SK-N-SH (cell line): Measurements from ENCODE around the gene CELSR3. TPM values are rescaled to one million over a fixed set of nuclear protein-coding genes. Genes with fewer than 3 reads are reported as not detected.
A peak's percentile ranks its signal among the peaks of the same experiment; 100 is the strongest.

Experiments
- CTCF ChIA-PET: fragments of 300-600, 350-600 bp; formaldehyde crosslinking; extraction: SDS; loops from one replicate; lab custom pipeline; 2021; lab: Yijun Ruan, JAX
- POLR2A ChIA-PET: fragments of 350-600 bp; sonication (Branson Sonifier 250); formaldehyde crosslinking; extraction: SDS; loops from one replicate; lab custom pipeline; 2020; ENCODE audit warnings: antibody characterized with exemption, inconsistent platforms; lab: Yijun Ruan, JAX
- DNase-seq: peaks from one replicate; pipeline ENCODE4 v3.0.0; 2012
- H2AFZ ChIP-seq: fragments of 200-600 bp; sonication (generic); 2 replicates; pipeline ENCODE4 v1.8.1; 2016; ENCODE audit warnings: antibody characterized with exemption, mild to moderate bottlenecking, low read depth
- H3F3A ChIP-seq: fragments of 200-600 bp; sonication (generic); replicated peaks from 2 replicates; pipeline ENCODE3; 2016; ENCODE audit warnings: antibody characterized with exemption, mild to moderate bottlenecking; ENCODE audit not compliant: insufficient read depth
- H3K27ac ChIP-seq, 2 experiments: fragments of 200-500 bp in 1 of 2; fragments of 200-600 bp in 1 of 2; sonication (Bioruptor generic) in 1 of 2; sonication (generic), shearing (Covaris generic) in 1 of 2; 2 replicates each; pipeline versions ENCODE4 v1.5.1 to v1.6.1; 2014 to 2016; ENCODE audit warnings: low read depth in 2 of 2, inconsistent platforms in 1 of 2, low read length in 1 of 2, mild to moderate bottlenecking in 1 of 2, mixed read lengths in 1 of 2
- H3K27me3 ChIP-seq: fragments of 200-600 bp; sonication (generic), shearing (Covaris generic); 2 replicates; pipeline ENCODE4 v1.6.1; 2016; ENCODE audit warnings: mixed run types; ENCODE audit not compliant: insufficient read depth
- H3K36me3 ChIP-seq, 2 experiments: fragments of 200-500 bp in 1 of 2; fragments of 200-600 bp in 1 of 2; sonication (Bioruptor generic) in 1 of 2; sonication (generic) in 1 of 2; replicated peaks in 1 of 2; 2 replicates each; pipeline versions ENCODE3 to v1.5.1; 2014 to 2016; ENCODE audit warnings: low read length in 1 of 2, mild to moderate bottlenecking in 1 of 2; ENCODE audit not compliant: insufficient read depth in 2 of 2, control insufficient read depth in 1 of 2
- H3K4me1 ChIP-seq, 2 experiments: fragments of 200-500 bp in 1 of 2; fragments of 200-600 bp in 1 of 2; sonication (Bioruptor generic) in 1 of 2; sonication (generic), shearing (Covaris generic) in 1 of 2; 2 replicates each; pipeline versions ENCODE4 v1.5.1 to v1.6.1; 2014 to 2016; ENCODE audit warnings: low read depth in 1 of 2, low read length in 1 of 2, mixed run types in 1 of 2; ENCODE audit not compliant: insufficient read depth in 2 of 2, control insufficient read depth in 1 of 2
- H3K4me2 ChIP-seq: fragments of 200-600 bp; sonication (generic), shearing (Covaris generic); 2 replicates; pipeline ENCODE4 v1.6.1; 2017; ENCODE audit warnings: mixed run types
- H3K4me3 ChIP-seq, 2 experiments: fragments of 200-500 bp in 1 of 2; fragments of 200-600 bp in 1 of 2; sonication (Bioruptor generic) in 1 of 2; sonication (generic), shearing (Covaris generic) in 1 of 2; 2 replicates each; pipeline versions ENCODE4 v1.5.1 to v1.8.1; 2014 to 2016; ENCODE audit warnings: low read depth in 2 of 2, inconsistent platforms in 1 of 2, low read length in 1 of 2, mild to moderate bottlenecking in 1 of 2, mixed read lengths in 1 of 2, moderate library complexity in 1 of 2
- H3K79me2 ChIP-seq: fragments of 200-600 bp; sonication (generic); 2 replicates; pipeline ENCODE4 v1.8.1; 2017; ENCODE audit warnings: mild to moderate bottlenecking; ENCODE audit not compliant: insufficient read depth
- H3K9ac ChIP-seq: fragments of 200-600 bp; sonication (generic); 2 replicates; pipeline ENCODE4 v1.6.1; 2017; ENCODE audit warnings: mixed run types
- H3K9me2 ChIP-seq: fragments of 200-600 bp; sonication (generic); 2 replicates; pipeline ENCODE4 v1.6.1; 2017; ENCODE audit warnings: mixed run types
- H3K9me3 ChIP-seq: fragments of 200-600 bp; sonication (generic); 2 replicates; pipeline ENCODE4 v1.6.1; 2017; ENCODE audit warnings: mixed run types, mild to moderate bottlenecking, moderate library complexity
- H4K20me1 ChIP-seq: fragments of 200-600 bp; sonication (generic); 2 replicates; pipeline ENCODE4 v1.6.1; 2017; ENCODE audit warnings: mild to moderate bottlenecking, mixed run types; ENCODE audit not compliant: insufficient read depth
- MXI1 ChIP-seq: IDR thresholded peaks from 2 replicates; pipeline ENCODE4 v1.6.1; 2012; ENCODE audit warnings: mild to moderate bottlenecking, low read depth, low read length, improper control_type of control experiment
- RCOR1 ChIP-seq: fragments of 150-350 bp; IDR thresholded peaks from 2 replicates; pipeline ENCODE4 v1.6.1; 2017; ENCODE audit warnings: antibody characterized with exemption, low read length
- SIN3A ChIP-seq: IDR thresholded peaks from 2 replicates; pipeline ENCODE4 v1.6.1; 2012; ENCODE audit warnings: low read depth, mild to moderate bottlenecking, low read length, moderate library complexity, borderline replicate concordance
- TAF1 ChIP-seq: IDR thresholded peaks from 2 replicates; pipeline ENCODE4 v1.6.1; 2012; ENCODE audit warnings: low read depth, mild to moderate bottlenecking, low read length, moderate library complexity, borderline replicate concordance
- TEAD4 ChIP-seq: IDR thresholded peaks from 2 replicates; pipeline ENCODE4 v1.4.0; 2012; ENCODE audit warnings: mild to moderate bottlenecking, borderline replicate concordance; ENCODE audit not compliant: insufficient read depth
- YY1 ChIP-seq: IDR thresholded peaks from 2 replicates; pipeline ENCODE4 v1.4.0; 2012; ENCODE audit warnings: low read depth, mild to moderate bottlenecking
- WGBS: methylation state at CpG from one replicate; pipeline ENCODE4 v1.1.6; 2017; ENCODE audit warnings: low lambda C conversion rate; 5-methylcytosine and 5-hydroxymethylcytosine counted together
- polyA plus RNA-seq, 3 experiments: library from polyadenylated mRNA; depleted of rRNA; stranded (reverse); fragments of >200 nt; gene quantifications; 2 replicates each; pipeline ENCODE4 v1.2.3, GENCODE V29; 2012
- TF ChIP-seq, protein P1 (sequence below): IDR thresholded peaks from 2 replicates; pipeline ENCODE4 v1.6.1; 2012; ENCODE audit warnings: mild to moderate bottlenecking, low read depth, low read length, moderate library complexity
- TF ChIP-seq, protein P2 (sequence below): fragments of 150-350 bp; IDR thresholded peaks from 2 replicates; pipeline ENCODE4 v1.6.1; 2017; ENCODE audit warnings: antibody characterized with exemption, low read length, low read depth, borderline replicate concordance
- TF ChIP-seq, protein P3 (sequence below): fragments of 150-350 bp; IDR thresholded peaks from 2 replicates; pipeline ENCODE4 v1.6.1; 2016; ENCODE audit warnings: mild to moderate bottlenecking, low read depth, low read length
- TF ChIP-seq, protein P4 (sequence below): IDR thresholded peaks from 2 replicates; pipeline ENCODE4; 2012

Gene CELSR3
- polyA plus RNA-seq, 1 of the 3 experiments (the other 2 are of a cell fraction), result 11.7 TPM

DNA sequence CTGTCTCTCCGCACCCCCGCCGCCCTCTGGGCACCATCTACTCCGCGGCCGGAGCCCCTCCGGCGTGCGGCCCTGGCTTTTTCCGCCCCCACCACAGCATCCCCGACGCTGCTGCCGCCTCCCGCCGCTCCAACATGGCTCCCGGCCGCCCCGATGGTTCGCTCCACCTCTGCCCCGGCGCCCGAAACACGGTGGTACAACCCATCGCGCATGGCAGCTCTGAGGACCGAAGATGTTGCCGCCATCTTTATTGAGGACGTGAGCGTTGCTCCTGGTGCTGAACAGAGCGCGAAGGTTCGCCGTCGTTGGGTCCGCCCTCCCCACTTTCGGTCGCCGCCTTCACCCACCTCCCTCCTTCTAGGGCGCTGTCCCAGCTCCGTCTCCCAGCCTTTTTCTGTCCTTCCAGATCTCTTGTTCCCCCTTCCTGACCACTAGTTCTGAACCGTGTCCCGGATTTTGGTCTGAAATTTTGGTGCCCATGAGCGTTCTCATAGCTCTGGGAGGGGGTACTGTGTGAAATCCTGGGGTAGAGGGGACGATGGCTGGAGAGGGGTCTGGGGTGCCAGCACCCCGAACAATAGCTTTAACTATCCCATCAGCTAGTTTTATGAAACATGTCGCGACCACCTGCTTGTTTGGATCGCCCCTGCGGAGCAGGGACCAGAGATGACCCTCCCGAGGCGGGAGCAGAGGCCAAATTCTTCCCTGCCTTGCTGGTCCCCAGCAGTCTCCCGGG, at the start of gene CELSR3 (continued):
- TF ChIP-seq, protein P1, sequence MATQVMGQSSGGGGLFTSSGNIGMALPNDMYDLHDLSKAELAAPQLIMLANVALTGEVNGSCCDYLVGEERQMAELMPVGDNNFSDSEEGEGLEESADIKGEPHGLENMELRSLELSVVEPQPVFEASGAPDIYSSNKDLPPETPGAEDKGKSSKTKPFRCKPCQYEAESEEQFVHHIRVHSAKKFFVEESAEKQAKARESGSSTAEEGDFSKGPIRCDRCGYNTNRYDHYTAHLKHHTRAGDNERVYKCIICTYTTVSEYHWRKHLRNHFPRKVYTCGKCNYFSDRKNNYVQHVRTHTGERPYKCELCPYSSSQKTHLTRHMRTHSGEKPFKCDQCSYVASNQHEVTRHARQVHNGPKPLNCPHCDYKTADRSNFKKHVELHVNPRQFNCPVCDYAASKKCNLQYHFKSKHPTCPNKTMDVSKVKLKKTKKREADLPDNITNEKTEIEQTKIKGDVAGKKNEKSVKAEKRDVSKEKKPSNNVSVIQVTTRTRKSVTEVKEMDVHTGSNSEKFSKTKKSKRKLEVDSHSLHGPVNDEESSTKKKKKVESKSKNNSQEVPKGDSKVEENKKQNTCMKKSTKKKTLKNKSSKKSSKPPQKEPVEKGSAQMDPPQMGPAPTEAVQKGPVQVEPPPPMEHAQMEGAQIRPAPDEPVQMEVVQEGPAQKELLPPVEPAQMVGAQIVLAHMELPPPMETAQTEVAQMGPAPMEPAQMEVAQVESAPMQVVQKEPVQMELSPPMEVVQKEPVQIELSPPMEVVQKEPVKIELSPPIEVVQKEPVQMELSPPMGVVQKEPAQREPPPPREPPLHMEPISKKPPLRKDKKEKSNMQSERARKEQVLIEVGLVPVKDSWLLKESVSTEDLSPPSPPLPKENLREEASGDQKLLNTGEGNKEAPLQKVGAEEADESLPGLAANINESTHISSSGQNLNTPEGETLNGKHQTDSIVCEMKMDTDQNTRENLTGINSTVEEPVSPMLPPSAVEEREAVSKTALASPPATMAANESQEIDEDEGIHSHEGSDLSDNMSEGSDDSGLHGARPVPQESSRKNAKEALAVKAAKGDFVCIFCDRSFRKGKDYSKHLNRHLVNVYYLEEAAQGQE, result peak; percentile 86

DNA sequence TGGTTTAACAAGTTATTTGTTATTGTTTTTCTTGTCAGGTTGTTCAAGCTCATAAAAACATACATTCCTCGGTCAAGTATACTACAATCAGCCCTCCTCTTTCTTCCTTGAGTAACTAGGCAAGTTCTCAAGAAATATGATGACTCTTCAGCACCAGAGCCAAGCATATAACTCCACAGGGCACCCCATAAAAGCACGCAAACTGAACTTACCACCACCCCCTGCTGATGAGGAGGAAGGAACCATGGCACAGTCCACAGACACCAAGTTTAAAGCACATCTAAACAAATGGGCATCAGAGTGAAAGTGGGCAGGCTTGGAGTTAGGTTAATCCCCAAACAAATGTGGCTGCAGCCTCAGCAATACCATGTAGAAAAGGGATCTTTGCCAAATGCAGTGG, 49.0 kb upstream of the CELSR3 start:
- Histone ChIP-seq H3K9ac (no peak overlapping the region), H3K79me2 (peaks cover 100% of the 10 kb centered on the region), H2AFZ (no peak overlapping the region), H3F3A (peaks cover 18% of the 10 kb centered on the region), H4K20me1 (peaks cover 91% of the 10 kb centered on the region), H3K9me2 (no peaks in the 10 kb centered on the region), H3K36me3 (peaks cover 23 to 59% of the 10 kb centered on the region in 2 experiments), H3K9me3 (no peaks in the 10 kb centered on the region), H3K27me3 (no peaks in the 10 kb centered on the region), H3K4me2 (no peak overlapping the region), H3K27ac (no peak overlapping the region)
- ChIA-PET POLR2A (no interaction called here), CTCF (interaction anchor here (1.3 to 3.3 kb wide), 2 partner anchors 25 to 28 kb away, joined by 3 to 10 read pairs; no protein-coding TSS in a partner anchor)
- DNase-seq, result no peak
- TF ChIP-seq, protein P1, result no peak
- no peak for TF ChIP-seq TEAD4
- TF ChIP-seq, all 33 proteins: peak for 0
- no peak overlapping the region for H3K4me3 ChIP-seq
- WGBS, result 91% methylated on average over 2 of the region's 2 CpGs
- H3K4me1 ChIP-seq, result peaks cover 8% of the 10 kb centered on the region in 2 experiments; a peak in 3 of 4 replicates

DNA sequence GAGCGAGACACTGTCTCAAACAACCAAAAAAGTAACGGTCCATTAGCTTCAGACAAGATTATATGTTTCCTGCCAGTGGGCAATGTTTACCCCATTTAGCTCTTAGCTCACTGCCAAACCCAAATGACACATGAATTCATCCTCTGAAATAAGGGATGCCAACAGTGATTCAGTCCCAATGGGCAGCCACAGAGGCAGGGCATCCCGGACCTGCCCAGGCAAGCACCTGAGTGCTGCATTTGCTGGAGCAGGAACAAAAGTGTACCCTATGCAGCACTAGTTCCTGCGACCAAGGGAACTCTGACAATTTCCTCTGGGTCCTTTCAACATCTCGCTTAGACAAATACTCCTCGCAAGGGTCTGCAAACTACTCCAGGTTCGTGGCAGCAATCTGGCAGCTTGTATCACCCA, 46.4 kb upstream of the CELSR3 start:
- no peaks in the 10 kb centered on the region for H3K9me3 ChIP-seq
- H3K4me3 ChIP-seq, result no peak overlapping the region
- ChIA-PET POLR2A (interaction anchor here (1.4 kb wide), 1 partner anchor 8 kb away, joined by 4 read pairs; the partner anchor contains the start of gene IP6K2), CTCF (interaction anchor here (1.4 to 3.3 kb wide), 3 partner anchors 11 to 31 kb away, joined by 3 to 10 read pairs (median 4); no protein-coding TSS in a partner anchor)
- H3K36me3 ChIP-seq, result peaks cover 21 to 64% of the 10 kb centered on the region in 2 experiments
- no peak overlapping the region for H3K9ac ChIP-seq
- H3K27me3 ChIP-seq, result no peaks in the 10 kb centered on the region
- peaks cover 26% of the 10 kb centered on the region for H3F3A ChIP-seq
- DNase-seq, result no peak
- H2AFZ ChIP-seq, result no peak overlapping the region
- peaks cover 100% of the 10 kb centered on the region for H3K79me2 ChIP-seq
- peaks cover 0 to 3% of the 10 kb centered on the region in 2 experiments; a peak in 2 of 4 replicates for H3K4me1 ChIP-seq
- peak overlapping the region; percentile 2 to 42; a peak in 3 of 4 replicates for H3K27ac ChIP-seq
- H4K20me1 ChIP-seq, result peaks cover 98% of the 10 kb centered on the region
- 73% methylated on average over 7 of the region's 7 CpGs for WGBS
- H3K4me2 ChIP-seq, result peak overlapping the region; percentile 18
- H3K9me2 ChIP-seq, result no peaks in the 10 kb centered on the region
- TF ChIP-seq MXI1 (no peak), SIN3A (no peak), YY1 (no peak), RCOR1 (no peak), TAF1 (no peak)
- TF ChIP-seq, protein P2, sequence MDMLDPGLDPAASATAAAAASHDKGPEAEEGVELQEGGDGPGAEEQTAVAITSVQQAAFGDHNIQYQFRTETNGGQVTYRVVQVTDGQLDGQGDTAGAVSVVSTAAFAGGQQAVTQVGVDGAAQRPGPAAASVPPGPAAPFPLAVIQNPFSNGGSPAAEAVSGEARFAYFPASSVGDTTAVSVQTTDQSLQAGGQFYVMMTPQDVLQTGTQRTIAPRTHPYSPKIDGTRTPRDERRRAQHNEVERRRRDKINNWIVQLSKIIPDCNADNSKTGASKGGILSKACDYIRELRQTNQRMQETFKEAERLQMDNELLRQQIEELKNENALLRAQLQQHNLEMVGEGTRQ, result no peak
- TF ChIP-seq, protein P3, sequence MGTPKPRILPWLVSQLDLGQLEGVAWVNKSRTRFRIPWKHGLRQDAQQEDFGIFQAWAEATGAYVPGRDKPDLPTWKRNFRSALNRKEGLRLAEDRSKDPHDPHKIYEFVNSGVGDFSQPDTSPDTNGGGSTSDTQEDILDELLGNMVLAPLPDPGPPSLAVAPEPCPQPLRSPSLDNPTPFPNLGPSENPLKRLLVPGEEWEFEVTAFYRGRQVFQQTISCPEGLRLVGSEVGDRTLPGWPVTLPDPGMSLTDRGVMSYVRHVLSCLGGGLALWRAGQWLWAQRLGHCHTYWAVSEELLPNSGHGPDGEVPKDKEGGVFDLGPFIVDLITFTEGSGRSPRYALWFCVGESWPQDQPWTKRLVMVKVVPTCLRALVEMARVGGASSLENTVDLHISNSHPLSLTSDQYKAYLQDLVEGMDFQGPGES, result no peak
- TF ChIP-seq, protein P4, sequence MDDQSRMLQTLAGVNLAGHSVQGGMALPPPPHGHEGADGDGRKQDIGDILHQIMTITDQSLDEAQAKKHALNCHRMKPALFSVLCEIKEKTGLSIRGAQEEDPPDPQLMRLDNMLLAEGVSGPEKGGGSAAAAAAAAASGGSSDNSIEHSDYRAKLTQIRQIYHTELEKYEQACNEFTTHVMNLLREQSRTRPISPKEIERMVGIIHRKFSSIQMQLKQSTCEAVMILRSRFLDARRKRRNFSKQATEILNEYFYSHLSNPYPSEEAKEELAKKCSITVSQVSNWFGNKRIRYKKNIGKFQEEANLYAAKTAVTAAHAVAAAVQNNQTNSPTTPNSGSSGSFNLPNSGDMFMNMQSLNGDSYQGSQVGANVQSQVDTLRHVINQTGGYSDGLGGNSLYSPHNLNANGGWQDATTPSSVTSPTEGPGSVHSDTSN, result no peak; the same call in 1 of the 2 replicates
